ENCODE results near the gene SELENOV.

SELENOV gene

GRCh38 chr19:39525205-39525604 is 10.3 kb downstream of the SELENOV start:
- no peak for DNase-seq

GRCh38 chr19:39531834-39532232 is 16.9 kb downstream of the SELENOV start:
- peak; percentile 46 for DNase-seq

- peak; percentile 97 for DNase-seq
These were observed 17.5 kb downstream of the SELENOV start, which contains the start of gene EID2B for GRCh38 chr19:39532233-39533002. EID2B (minus strand) TSS chr19:39532852; CDS start chr19:39532802, 50 bp downstream.

GRCh38 chr19:39533003-39533512 is 18.1 kb downstream of the SELENOV start:
- no peak for DNase-seq

- DNase-seq = no peak
These were observed 18.9 kb downstream of the SELENOV start for GRCh38 chr19:39533791-39534190.

- DNase-seq = no peak
These were observed 24.2 kb downstream of the SELENOV start for GRCh38 chr19:39539165-39539517.

- peak; percentile 97 for DNase-seq
These were observed 24.8 kb downstream of the SELENOV start, which contains the start of gene EID2 for GRCh38 chr19:39539518-39540332. EID2 (minus strand) TSS chr19:39540161; CDS start chr19:39540079, 82 bp downstream.

GRCh38 chr19:39540333-39540673 is 25.4 kb downstream of the SELENOV start:
- DNase-seq = no peak

- DNase-seq = peak; percentile 85
These were observed 27.3 kb downstream of the SELENOV start for GRCh38 chr19:39542206-39542605.

GRCh38 chr19:39543477-39543857 is 28.5 kb downstream of the SELENOV start:
- no peak for DNase-seq

- DNase-seq = no peak
These were observed 29.4 kb downstream of the SELENOV start for GRCh38 chr19:39544226-39544903.

- DNase-seq = no peak
These were observed 30.0 kb downstream of the SELENOV start for GRCh38 chr19:39544911-39545310.

- peak; percentile 30 for DNase-seq
These were observed 31.7 kb downstream of the SELENOV start for GRCh38 chr19:39546599-39546998.

GRCh38 chr19:39550197-39550596 is 35.3 kb downstream of the SELENOV start:
- DNase-seq = no peak

GRCh38 chr19:39553082-39553652 is 38.2 kb downstream of the SELENOV start:
- DNase-seq = peak; percentile 36

- DNase-seq = no peak
These were observed 39.9 kb downstream of the SELENOV start for GRCh38 chr19:39554701-39555311.

GRCh38 chr19:39555883-39556282 is 40.9 kb downstream of the SELENOV start:
- no peak for DNase-seq

- peak; percentile 80 for DNase-seq
These were observed 43.1 kb downstream of the SELENOV start for GRCh38 chr19:39557811-39558623.

- DNase-seq = peak; percentile 51
These were observed 43.7 kb downstream of the SELENOV start for GRCh38 chr19:39558624-39559117.

- no peak for DNase-seq
These were observed 48.5 kb downstream of the SELENOV start for GRCh38 chr19:39563408-39563807.

- DNase-seq = no peak
These were observed 51.1 kb downstream of the SELENOV start for GRCh38 chr19:39566064-39566463.

Data from NCI-H69 (cell line).